Nephron (organoid): ENCODE measurements around the gene SPECC1L.
A peak's percentile ranks its signal among the peaks of the same experiment; 100 is the strongest.
"Not testable (repeated sequence)": the region's sequence is repeated elsewhere in the genome, so short reads cannot be mapped to it uniquely, and the experiment has no call there.

ENCODE experiments used
- H3K27ac Mint-ChIP-seq, 3 experiments: 2 replicates each; pipeline ENCODE4 v1.8.0; 2020; ENCODE audit warnings: mixed read lengths in 3 of 3, mild to moderate bottlenecking in 2 of 3, moderate library complexity in 1 of 3
- H3K27me3 Mint-ChIP-seq: 2 replicates; pipeline ENCODE4 v1.8.0; 2021; ENCODE audit warnings: low read depth, mild to moderate bottlenecking, moderate library complexity, mixed read lengths
- H3K36me3 Mint-ChIP-seq: 2 replicates; pipeline ENCODE4 v1.8.0; 2020; ENCODE audit warnings: low read depth, mixed read lengths
- H3K4me1 Mint-ChIP-seq: 2 replicates; pipeline ENCODE4 v1.8.0; 2020; ENCODE audit warnings: mixed read lengths
- H3K4me3 Mint-ChIP-seq, 3 experiments: 2 replicates each; pipeline ENCODE4 v1.8.0; 2020; ENCODE audit warnings: mild to moderate bottlenecking in 3 of 3, mixed read lengths in 3 of 3, moderate library complexity in 2 of 3
- H3K9me3 Mint-ChIP-seq: 2 replicates; pipeline ENCODE4 v1.8.0; 2020; ENCODE audit warnings: mixed read lengths
- CTCF ChIP-seq, 3 experiments: fragments of 200-600 bp; sonication (generic); IDR thresholded peaks; one replicate each; pipeline ENCODE4 v1.5.0; 2021; ENCODE audit warnings: antibody characterized with exemption in 3 of 3; ENCODE audit not compliant: unreplicated experiment in 3 of 3

Gene SPECC1L

GRCh38 chr22:24264329-24264896, 6.2 kb upstream of the SPECC1L start:
- peak overlapping the region; percentile 45 to 61 (median 55) for H3K4me3 Mint-ChIP-seq
- not testable (repeated sequence) for H3K27me3 Mint-ChIP-seq, H3K36me3 Mint-ChIP-seq, H3K9me3 Mint-ChIP-seq
- peaks cover 15% of the 10 kb centered on the region for H3K4me1 Mint-ChIP-seq
- peak overlapping the region; percentile 99 for H3K27ac Mint-ChIP-seq

GRCh38 chr22:24265734-24266133, 4.9 kb upstream of the SPECC1L start:
- Mint-ChIP-seq H3K9me3 (no peaks in the 10 kb centered on the region), H3K4me1 (peaks cover 20% of the 10 kb centered on the region), H3K4me3 (no peak overlapping the region), H3K27me3 (no peaks in the 10 kb centered on the region), H3K27ac (peak overlapping the region; percentile 99), H3K36me3 (no peaks in the 10 kb centered on the region)
- TF ChIP-seq CTCF (IDR thresholded peaks at IDR 0.05; ENCODE audit: unreplicated experiment in 3 of 3): no peak

- not testable (repeated sequence) for H3K9me3 Mint-ChIP-seq, H3K27me3 Mint-ChIP-seq, H3K36me3 Mint-ChIP-seq, H3K4me3 Mint-ChIP-seq
- Mint-ChIP-seq H3K27ac (peak overlapping the region; percentile 99), H3K4me1 (peaks cover 22% of the 10 kb centered on the region)
Observed at GRCh38 chr22:24266495-24266894, 4.1 kb upstream of the SPECC1L start.

- H3K36me3 Mint-ChIP-seq: peaks cover 4% of the 10 kb centered on the region
- peak overlapping the region; percentile 87 to 92 (median 89) for H3K4me3 Mint-ChIP-seq
- peak overlapping the region; percentile 87 to 99 (median 91) for H3K27ac Mint-ChIP-seq
- H3K9me3 Mint-ChIP-seq: no peaks in the 10 kb centered on the region
- TF ChIP-seq CTCF (IDR thresholded peaks at IDR 0.05; ENCODE audit: unreplicated experiment in 3 of 3): no peak
- H3K27me3 Mint-ChIP-seq: no peaks in the 10 kb centered on the region
- H3K4me1 Mint-ChIP-seq: peaks cover 36% of the 10 kb centered on the region
Observed at GRCh38 chr22:24271386-24271854, 789 bp downstream of the SPECC1L start.

- not testable (repeated sequence) for H3K27ac Mint-ChIP-seq, H3K27me3 Mint-ChIP-seq, H3K9me3 Mint-ChIP-seq
- Mint-ChIP-seq H3K4me3 (peak overlapping the region; percentile 52 to 87 (median 57)), H3K4me1 (peaks cover 36% of the 10 kb centered on the region), H3K36me3 (peaks cover 16% of the 10 kb centered on the region)
Observed at GRCh38 chr22:24273031-24273430, 2.4 kb downstream of the SPECC1L start.

- Mint-ChIP-seq H3K4me1 (peaks cover 36% of the 10 kb centered on the region), H3K36me3 (peaks cover 16% of the 10 kb centered on the region), H3K4me3 (peak overlapping the region; percentile 22 to 52 (median 34))
- not testable (repeated sequence) for H3K9me3 Mint-ChIP-seq, H3K27ac Mint-ChIP-seq, H3K27me3 Mint-ChIP-seq
Observed at GRCh38 chr22:24273906-24274305, 3.3 kb downstream of the SPECC1L start.

- H3K9me3 Mint-ChIP-seq, H3K27me3 Mint-ChIP-seq: not testable (repeated sequence)
- H3K27ac Mint-ChIP-seq: peak overlapping the region; percentile 27 to 64 (median 32)
- H3K4me3 Mint-ChIP-seq: peak overlapping the region; percentile 44 to 70 (median 45)
- peaks cover 36% of the 10 kb centered on the region for H3K4me1 Mint-ChIP-seq
- peaks cover 16% of the 10 kb centered on the region for H3K36me3 Mint-ChIP-seq
- peak in 2 of 3 experiments; percentile 14 to 24 for TF ChIP-seq CTCF (IDR thresholded peaks at IDR 0.05; ENCODE audit: unreplicated experiment in 3 of 3)
Observed at GRCh38 chr22:24274696-24275405, 4.2 kb downstream of the SPECC1L start.

- Mint-ChIP-seq H3K36me3 (peaks cover 25% of the 10 kb centered on the region), H3K4me1 (peaks cover 15% of the 10 kb centered on the region)
- not testable (repeated sequence) for H3K27ac Mint-ChIP-seq, H3K27me3 Mint-ChIP-seq, H3K9me3 Mint-ChIP-seq, H3K4me3 Mint-ChIP-seq
Observed at GRCh38 chr22:24280363-24280762, 9.7 kb downstream of the SPECC1L start.
